Fibroblast of lung (primary cell): ENCODE data around the gene SP140. TPM values are rescaled to one million over a fixed set of nuclear protein-coding genes. Genes with fewer than 3 reads are reported as not detected.

ENCODE experiments used
- DNase-seq, 2 donors: peaks; one replicate each; pipeline versions ENCODE4 v3.0.0 to v3.0.0-alpha.2; 2010; ENCODE audit warnings: low read depth in 2 of 2
- H2AFZ ChIP-seq: 2 replicates; pipeline ENCODE4 v1.5.1; 2012; ENCODE audit warnings: low read length, control low read depth, inconsistent platforms
- H3K27ac ChIP-seq: 2 replicates; pipeline ENCODE4 v1.5.1; 2011; ENCODE audit warnings: low read length, control low read depth; ENCODE audit not compliant: insufficient read depth
- H3K27me3 ChIP-seq: 2 replicates; pipeline ENCODE4 v1.5.1; 2011; ENCODE audit warnings: mild to moderate bottlenecking, low read length; ENCODE audit not compliant: control insufficient read depth, insufficient read depth
- H3K36me3 ChIP-seq: 2 replicates; pipeline ENCODE4 v1.5.1; 2011; ENCODE audit warnings: low read length; ENCODE audit not compliant: control insufficient read depth, insufficient read depth
- H3K4me1 ChIP-seq: 2 replicates; pipeline ENCODE4 v1.5.1; 2011; ENCODE audit warnings: low read length; ENCODE audit not compliant: control insufficient read depth, insufficient read depth; ENCODE audit errors: extremely low read depth
- H3K4me2 ChIP-seq: 2 replicates; pipeline ENCODE4 v1.5.1; 2011; ENCODE audit warnings: low read length, control low read depth; ENCODE audit not compliant: insufficient read depth; ENCODE audit errors: extremely low read depth
- H3K4me3 ChIP-seq, 4 experiments: fragments of 200-600 bp in 1 of 4; sonication (generic) in 1 of 4; replicated peaks in 1 of 4; 2 replicates each; pipeline ENCODE4 v1.5.1; 2011 to 2016; ENCODE audit warnings: low read length in 4 of 4, low read depth in 3 of 4, mild to moderate bottlenecking in 3 of 4, control low read depth in 2 of 4, inconsistent platforms in 1 of 4, mixed read lengths in 1 of 4; ENCODE audit not compliant: insufficient read depth in 1 of 4; ENCODE audit errors: control extremely low read depth in 1 of 4
- H3K79me2 ChIP-seq: 2 replicates; pipeline ENCODE4 v1.5.1; 2012; ENCODE audit warnings: mild to moderate bottlenecking, low read length, inconsistent platforms; ENCODE audit not compliant: control insufficient read depth, insufficient read depth
- H3K9ac ChIP-seq: 2 replicates; pipeline ENCODE4 v1.5.1; 2011; ENCODE audit warnings: mild to moderate bottlenecking, low read length, control low read depth; ENCODE audit not compliant: insufficient read depth
- H3K9me3 ChIP-seq: 2 replicates; pipeline ENCODE4 v1.5.1; 2012; ENCODE audit warnings: low read depth, low read length; ENCODE audit not compliant: control insufficient read depth, insufficient read depth
- H4K20me1 ChIP-seq: 2 replicates; pipeline ENCODE4 v1.5.1; 2011; ENCODE audit warnings: low read length; ENCODE audit not compliant: control insufficient read depth, insufficient read depth; ENCODE audit errors: extremely low read depth
- CTCF ChIP-seq, 2 donors: IDR thresholded peaks in 1 of 2; conservative IDR thresholded peaks in 1 of 2; 1 replicate in 1 of 2; 2 replicates in 1 of 2; pipeline ENCODE4 v1.5.1; 2011 to 2012; ENCODE audit warnings: low read length in 2 of 2, control low read depth in 1 of 2, inconsistent platforms in 1 of 2, low read depth in 1 of 2, mild to moderate bottlenecking in 1 of 2
- EZH2 ChIP-seq: IDR thresholded peaks from 2 replicates; pipeline ENCODE4 v1.5.1; 2012; ENCODE audit warnings: low read length, control low read depth, mild to moderate bottlenecking; ENCODE audit errors: missing control alignments
- polyA plus RNA-seq, 2 donors: library from polyadenylated mRNA; depleted of rRNA in 1 of 2; stranded (reverse) in 1 of 2; unstranded in 1 of 2; fragments of >200 nt; gene quantifications; 2 replicates each; pipeline ENCODE4 v1.2.1, GENCODE V29; 2011 to 2012; ENCODE audit warnings: missing spikeins in 1 of 2
- total RNA-seq: library from RNA; depleted of rRNA; stranded (reverse); fragments of >200 nt; gene quantifications from 2 replicates; pipeline ENCODE4 v1.2.1, GENCODE V29; 2014

Gene SP140
- total and polyA plus RNA-seq, 2 donors (not counting 1 experiment from before 2014, with no cell fraction given) = 0.17 to 0.33 TPM

GRCh38 chr2:230323385-230324106 lies 98.0 kb downstream of the SP140 start:
- Histone ChIP-seq H3K9ac (no peak overlapping the region), H3K27me3 (no peaks in the 10 kb centered on the region), H4K20me1 (no peaks in the 10 kb centered on the region), H2AFZ (no peak overlapping the region), H3K36me3 (no peaks in the 10 kb centered on the region), H3K4me2 (no peak overlapping the region), H3K4me3 (no peak overlapping the region), H3K79me2 (peaks cover 8% of the 10 kb centered on the region), H3K27ac (no peak overlapping the region), H3K4me1 (no peaks in the 10 kb centered on the region), H3K9me3 (no peaks in the 10 kb centered on the region)
- DNase-seq = no peak
- TF ChIP-seq CTCF (conservative IDR thresholded peaks at IDR 0.05 in 1 of 2, IDR thresholded peaks at IDR 0.05 in 1 of 2; ENCODE audit: low read depth in 1 of 2, low read length in 2 of 2) = no peak
- TF ChIP-seq EZH2 = no peak

GRCh38 chr2:230324503-230324902 lies 99.0 kb downstream of the SP140 start:
- Histone ChIP-seq H3K27ac (no peak overlapping the region), H3K9me3 (no peaks in the 10 kb centered on the region), H3K36me3 (no peaks in the 10 kb centered on the region), H3K79me2 (peaks cover 10% of the 10 kb centered on the region), H4K20me1 (no peaks in the 10 kb centered on the region), H3K4me1 (no peaks in the 10 kb centered on the region), H3K27me3 (no peaks in the 10 kb centered on the region), H3K4me2 (no peak overlapping the region), H3K9ac (no peak overlapping the region), H2AFZ (no peak overlapping the region), H3K4me3 (no peak overlapping the region)
- no peak for TF ChIP-seq CTCF (conservative IDR thresholded peaks at IDR 0.05 in 1 of 2, IDR thresholded peaks at IDR 0.05 in 1 of 2; ENCODE audit: low read depth in 1 of 2, low read length in 2 of 2)
- no peak for TF ChIP-seq EZH2
- DNase-seq = no peak

- DNase-seq = no peak
- Histone ChIP-seq H3K9me3 (no peaks in the 10 kb centered on the region), H4K20me1 (no peaks in the 10 kb centered on the region), H3K36me3 (no peaks in the 10 kb centered on the region), H2AFZ (no peak overlapping the region), H3K27me3 (no peaks in the 10 kb centered on the region), H3K79me2 (peaks cover 10% of the 10 kb centered on the region), H3K4me3 (no peak overlapping the region), H3K27ac (no peak overlapping the region), H3K4me2 (no peak overlapping the region), H3K4me1 (no peaks in the 10 kb centered on the region), H3K9ac (no peak overlapping the region)
- TF ChIP-seq EZH2 (no peak), CTCF (conservative IDR thresholded peaks at IDR 0.05 in 1 of 2, IDR thresholded peaks at IDR 0.05 in 1 of 2; ENCODE audit: low read depth in 1 of 2, low read length in 2 of 2) (no peak)
These were observed 100.0 kb downstream of the SP140 start for GRCh38 chr2:230325316-230326243.
